COLO829 (cell line): Measurements from ENCODE around the gene VCL.
"Not testable (repeated sequence)": the region's sequence is repeated elsewhere in the genome, so short reads cannot be mapped to it uniquely, and the experiment has no call there.

Experiments
- DNase-seq: peaks from one replicate; pipeline ENCODE4 v3.0.0; 2012; ENCODE audit warnings: low spot score

The VCL gene

DNA sequence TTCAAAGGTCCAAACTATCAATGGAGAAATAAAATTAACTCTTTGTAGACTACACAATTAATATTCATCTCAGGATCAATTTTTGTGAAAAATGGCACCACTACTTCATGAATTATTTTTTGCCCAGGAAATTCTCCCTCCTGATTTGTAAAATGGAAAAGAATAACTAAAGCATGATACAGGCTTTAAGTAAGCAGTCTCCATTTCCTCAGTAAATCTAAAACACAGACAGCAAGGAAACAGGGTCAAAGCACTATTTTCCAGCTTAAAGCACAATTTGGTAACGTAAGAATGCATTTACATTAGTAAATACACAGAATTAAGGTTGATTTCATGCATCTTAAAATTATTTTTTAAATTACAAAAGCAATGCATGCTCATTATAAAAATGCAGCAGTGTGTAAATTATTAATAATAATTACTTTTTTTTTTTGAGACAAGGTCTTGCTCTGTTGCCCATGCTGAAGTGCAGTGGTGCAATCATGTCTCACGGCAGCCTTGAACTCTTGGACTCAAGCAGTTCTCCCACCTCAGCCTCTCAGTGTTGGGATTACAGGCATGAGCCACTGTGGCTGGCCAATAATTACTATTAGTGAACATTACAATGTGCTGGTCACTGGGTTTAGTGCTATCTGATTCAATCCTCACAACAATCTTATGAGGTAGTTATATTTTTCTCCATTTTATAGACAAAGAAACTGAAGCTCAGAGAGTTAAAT, 26.1 kb upstream of the VCL start:
- no peak for DNase-seq

DNA sequence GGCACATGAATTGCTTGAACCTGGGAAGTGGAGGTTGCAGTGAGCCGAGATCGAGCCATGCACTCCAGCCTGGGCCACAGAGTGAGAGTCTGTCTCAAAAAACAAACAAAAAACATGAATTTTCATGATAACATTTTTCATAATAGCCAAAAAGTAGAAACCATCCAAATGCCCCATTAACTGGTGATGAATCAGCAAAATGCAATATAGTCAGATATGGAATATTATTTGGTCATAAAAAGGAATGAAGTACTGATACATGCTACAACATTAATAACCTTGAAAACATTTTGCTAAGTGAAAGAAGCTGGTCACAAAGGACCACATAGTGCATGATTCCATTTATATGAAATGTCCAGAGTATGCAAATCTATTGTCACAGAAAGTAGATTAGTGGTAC, 24.5 kb upstream of the VCL start:
- DNase-seq = no peak

DNA sequence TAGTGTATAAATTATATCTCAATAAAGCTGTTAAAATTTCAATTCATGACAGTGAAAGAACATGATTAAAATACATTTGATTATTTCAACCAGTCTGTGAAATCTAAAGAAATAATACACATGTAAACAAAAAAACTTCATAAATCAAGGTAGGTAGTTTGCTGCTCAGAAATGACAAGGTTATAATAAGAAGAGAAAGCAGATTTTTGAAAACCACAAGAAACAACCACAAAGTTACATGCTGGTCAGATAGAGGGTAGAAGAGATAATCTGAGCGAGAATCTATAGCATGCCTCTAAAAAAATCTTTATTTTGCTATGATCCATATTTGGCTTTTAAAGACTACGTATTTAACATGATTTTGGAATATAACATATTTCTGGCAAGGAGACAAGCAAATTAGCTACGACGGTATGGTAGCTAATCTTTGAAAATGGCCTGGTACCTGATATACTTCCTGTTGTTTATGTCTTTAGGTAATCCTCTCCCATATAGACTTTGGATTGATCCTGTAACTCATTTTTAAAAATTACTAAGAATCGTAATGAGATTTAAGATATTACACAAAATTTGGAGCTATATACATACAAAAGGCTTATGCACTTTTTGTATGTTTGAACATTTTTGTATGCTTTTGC, 23.5 kb upstream of the VCL start:
- no peak for DNase-seq

DNA sequence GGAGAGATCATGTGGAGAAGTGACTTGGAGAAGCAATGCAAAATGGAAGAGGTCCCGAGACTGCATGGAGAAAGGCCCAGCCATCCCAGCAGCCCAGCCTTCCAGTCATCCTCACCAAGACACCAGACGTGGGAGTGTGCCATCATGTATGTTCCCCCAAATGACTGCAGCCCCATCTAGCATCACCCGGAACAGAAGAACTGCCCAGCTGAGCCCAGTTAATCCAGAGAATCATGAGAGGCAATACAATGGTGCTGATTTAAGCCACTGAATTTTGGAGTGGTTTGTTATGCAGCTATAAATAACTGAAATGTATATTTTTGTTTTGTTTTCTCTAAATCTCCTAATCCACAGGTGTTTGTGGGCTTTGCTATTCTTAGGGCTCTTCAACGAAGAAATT, 22.5 kb upstream of the VCL start:
- DNase-seq = no peak

DNA sequence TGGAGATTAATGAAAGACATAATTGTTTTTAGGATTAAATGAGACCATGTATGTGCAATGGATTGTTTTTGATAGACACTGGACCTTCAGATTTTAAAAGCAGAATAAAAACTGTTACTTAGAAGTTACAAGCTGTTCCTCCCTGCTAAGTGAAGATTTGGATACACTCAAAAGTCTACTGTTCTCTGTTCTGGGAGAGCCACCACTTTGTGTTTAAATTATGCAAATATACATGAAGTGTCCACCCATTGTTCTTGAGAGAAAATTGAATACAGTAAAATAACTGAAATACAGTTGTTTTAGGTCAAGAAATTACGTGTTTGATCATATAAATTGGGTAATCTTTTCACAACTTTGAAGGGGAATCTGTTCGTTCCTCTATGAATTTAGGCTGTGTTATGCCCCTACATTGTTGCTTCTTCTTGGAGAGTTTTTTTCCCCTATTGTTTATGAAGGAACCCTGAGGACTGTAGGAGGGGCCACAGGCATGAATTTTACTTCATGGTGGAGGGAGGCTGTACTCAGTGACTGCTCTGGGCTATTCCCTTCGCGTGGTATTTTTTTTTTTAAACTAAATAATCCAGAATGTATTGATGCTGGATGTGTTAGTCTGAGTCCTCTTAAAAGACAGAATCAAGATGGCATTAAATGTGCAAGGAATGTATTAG, 18.6 kb upstream of the VCL start:
- no peak for DNase-seq

DNA sequence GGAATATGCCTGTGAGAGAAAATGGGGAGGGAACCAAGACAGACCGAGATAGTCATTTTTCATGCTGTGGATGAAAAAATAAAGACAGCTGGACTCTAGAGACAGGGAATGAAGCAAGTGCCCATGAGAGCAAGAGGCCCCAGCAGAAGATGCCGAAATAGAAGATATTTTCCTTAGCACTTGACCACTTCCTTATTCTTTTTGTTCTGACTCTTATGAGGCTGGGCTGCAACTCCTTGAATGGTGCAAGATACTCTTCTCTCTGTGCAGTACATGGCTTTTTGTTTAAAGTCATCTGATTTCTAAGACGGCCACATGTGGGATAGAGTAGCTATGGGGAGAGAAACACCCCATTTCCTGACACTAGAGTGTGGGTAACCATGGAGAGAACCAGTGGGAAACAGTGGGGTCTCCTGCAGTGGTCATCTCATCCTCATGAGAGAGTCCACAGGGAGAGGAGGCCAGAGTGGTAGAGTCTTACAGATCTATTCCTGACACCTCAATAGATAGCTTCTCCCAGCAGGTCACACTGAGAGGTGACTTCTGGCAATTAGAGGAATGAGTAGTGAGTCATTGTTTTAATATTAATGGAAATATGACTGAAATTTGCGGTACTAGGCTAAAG, 18.0 kb upstream of the VCL start:
- no peak for DNase-seq

DNA sequence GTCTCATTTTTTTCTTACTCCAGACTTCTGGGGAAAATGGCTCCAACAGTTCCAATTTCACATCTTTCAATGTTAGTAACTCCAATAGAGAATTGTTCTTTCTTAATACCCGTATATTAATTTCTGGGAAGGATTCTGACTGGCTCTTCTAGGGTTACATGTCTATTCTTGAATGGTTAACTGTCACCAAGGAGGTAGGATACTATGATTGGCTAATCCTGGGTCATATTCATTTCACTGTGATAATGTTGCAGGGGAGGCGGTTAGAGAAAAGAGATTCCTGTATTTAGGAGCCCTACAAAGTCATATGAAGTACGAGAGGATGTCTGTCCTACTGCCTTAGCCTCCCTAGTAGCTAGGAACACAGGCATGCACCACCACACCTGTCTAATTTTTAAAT, 16.1 kb upstream of the VCL start:
- no peak for DNase-seq

DNA sequence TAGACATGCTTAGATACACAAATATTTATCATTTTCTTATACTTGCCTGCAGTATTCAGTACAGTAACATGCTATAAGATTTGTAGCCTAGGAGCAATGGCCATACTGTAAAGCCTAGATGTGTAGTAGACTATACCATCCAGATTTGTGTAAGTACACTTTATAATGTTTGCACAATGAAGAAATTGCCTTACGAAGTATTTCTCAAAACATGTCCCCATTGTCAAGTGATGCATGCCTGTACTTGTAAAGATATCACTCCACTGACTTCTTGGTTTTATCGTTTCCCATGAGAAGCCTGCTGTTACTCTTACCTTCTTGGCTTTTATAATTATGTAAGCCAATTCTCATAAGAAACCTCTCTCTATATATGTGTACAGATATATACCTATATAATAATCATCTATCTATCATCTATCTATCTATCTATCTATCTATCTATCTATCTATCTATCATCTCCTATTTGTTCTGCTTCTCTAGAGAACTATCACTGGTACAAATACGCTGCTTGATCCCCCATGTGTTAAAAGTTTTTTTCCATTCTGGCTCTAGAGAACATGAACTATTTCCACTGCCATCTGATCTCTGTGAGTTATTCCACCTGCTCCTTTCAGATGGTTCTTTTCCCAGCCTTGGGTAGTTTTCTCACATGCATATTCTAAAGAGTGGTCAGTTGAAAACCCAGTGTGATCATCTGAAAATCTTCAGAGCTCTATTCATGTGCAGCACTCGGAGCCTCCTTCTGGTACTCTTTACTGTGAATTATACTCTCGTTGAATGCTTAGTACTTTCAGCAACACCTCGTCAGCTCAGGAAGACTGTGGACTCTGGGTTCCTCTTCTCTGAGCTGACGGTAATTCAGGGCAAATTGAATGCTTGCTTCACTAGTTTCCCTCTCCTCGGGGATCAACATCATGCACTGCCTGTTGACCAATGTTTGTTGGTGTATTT, 14.5 kb upstream of the VCL start:
- DNase-seq = no peak

DNA sequence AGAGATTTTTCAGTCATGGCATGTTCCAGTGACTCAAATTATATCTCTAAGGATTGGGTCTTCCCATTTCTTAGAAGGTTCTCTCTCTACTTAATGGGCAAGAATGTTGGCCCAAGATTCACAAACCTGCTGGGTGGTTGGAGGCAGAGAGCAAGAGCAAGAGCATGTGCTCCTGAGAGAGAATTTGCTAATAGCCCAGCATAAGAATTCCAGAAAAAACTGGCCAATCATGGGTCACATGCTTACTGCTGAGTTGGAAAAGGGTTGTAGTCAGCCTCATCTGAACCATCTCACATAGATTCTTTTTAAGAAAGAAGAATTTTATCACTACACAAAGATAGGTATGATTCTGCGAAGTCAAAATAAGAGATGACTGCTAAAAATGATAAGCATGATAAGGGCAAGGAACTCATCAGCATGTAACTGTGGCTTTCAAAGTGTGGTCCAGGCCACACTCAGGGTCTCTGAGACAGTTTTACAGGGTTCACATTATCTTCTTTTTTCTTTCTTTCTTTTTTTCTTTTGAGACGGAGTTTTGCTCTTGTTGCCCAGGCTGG, 8.2 kb upstream of the VCL start:
- no peak for DNase-seq

DNA sequence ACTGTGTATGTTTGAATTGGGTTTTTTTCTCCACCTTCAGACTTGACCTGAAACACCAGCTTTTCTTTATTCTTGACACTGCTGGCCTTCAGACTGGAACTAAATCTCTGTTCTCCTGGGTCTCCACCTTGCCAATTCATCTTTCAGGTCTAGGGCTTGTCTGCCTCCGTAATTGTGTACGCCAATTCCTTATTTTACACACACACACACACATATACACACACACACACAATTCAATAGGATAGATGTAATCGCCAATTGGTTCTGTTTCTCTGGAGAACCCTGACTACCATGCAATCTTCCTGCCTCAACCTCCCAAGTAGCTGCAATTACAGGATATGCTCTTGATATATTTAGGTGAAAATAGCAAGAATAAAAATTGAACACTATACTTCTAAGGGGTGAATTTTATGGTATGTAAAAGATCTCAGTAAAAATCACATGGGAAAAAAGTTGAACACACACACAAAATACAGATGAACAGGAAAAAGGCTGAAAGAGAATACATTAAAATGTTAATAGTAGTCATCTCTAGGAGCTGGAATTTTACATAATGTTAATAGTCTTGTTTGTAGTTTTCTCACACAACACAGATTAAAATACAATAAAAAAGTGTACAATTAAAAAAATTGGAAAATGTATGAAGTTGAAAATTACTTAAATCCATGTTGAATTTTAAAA, 6.6 kb upstream of the VCL start:
- DNase-seq = no peak

DNA sequence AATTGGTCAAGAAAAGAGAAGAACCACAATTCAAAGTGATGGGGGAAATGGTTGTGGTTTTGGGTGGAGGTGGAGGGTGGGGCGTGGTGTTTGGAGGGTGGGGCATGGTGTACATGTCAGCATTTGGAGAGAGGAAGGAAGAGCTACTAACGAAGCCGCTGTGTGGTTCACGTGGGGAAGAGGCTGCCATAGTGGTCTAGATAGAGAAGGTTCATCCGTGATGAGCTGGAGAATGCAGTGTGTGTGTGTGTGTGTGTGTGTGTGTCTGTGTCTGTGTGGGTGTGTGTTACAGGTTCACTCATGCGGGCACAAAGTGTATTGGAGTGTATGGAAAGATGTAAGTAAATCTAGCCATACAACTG, 6.1 kb upstream of the VCL start:
- no peak for DNase-seq

DNA sequence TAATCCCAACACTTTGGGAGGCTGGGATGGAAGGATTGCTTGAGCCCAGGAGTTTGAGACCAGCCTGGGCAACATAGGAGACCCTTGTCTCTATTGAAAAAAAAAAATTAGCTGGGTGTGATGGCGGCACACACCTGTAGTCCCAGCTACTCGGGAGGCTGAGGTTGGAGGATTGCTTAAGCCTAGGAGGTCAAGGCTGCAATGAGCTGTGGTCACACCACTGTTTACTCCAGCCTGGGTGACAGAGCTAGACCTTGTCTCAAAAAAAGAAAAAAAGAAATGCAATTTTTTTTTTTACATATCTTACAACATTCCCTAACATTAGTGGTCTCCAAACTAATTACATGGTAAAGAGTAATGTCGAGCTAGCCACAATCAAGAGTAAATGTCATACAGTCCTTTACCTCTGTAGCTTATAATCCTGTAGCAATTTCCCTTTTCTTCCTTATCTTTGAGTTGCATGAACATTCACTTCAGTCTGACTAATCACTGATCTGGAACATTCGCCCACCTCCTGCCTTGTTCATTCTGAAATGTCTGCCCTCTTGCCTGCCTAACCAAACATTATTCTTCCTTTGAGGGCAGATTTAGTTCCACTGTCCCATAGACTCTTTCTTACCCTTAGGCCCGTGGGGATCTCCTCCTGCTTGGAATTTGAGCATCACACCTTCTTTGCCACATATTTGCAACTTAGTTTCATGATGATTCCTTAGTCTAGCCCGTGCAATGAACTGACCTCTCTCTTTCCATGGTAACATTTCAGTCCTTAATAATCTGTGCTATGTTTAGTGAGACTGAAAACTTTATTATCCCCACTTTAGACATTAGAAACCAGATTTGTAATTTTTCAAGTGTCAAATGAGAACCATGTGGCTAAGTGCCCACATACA, 4.8 kb upstream of the VCL start:
- no peak for DNase-seq

DNA sequence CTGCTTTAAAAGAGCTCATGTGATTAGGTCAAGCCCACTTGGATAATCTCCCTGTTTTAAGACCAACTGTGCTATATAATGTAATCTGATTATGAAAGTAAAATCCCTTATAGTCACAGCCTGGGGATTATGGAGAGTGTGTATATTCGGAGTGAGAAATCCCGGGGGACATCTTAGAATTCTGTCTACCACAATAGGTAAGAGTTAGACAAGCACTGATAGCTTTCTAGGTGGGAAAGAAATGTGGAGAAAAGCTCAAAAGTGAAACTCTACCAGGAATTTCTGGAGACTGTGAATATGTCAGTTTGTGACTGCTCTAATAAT, 2.9 kb upstream of the VCL start:
- no peak for DNase-seq

DNA sequence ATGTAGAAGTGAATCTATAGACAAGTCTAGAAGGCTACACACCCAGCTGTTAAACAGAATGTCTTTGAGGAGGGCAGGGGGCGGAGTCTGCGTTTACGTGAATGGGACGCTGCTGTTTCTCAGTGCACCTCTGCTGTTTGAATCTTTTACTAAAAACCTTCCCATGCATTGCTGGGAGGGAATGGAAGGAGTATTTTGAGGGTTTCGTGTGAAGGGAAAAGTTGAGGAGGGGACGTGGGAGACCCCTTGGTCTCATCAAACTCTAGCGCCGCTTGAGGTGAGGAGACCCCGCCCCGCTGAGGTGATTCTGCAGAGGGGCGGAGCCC, 492 bp upstream of the VCL start:
- no peak for DNase-seq

DNA sequence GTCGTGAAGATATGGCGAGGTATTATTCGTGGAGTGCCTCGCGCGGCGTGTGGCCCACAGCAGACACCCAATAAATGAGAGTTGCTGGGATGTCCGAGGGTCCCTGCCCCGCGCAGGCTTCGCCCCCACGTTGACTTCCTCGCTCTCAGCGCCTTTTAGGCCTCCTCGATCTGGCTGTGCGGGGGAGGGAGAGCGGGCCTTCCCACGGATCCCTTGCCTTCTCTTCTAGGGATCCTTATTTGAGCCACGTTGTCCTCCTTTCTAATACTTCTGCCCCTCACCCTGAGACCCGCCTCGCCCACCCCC, 660 bp downstream of the VCL start:
- DNase-seq = no peak

DNA sequence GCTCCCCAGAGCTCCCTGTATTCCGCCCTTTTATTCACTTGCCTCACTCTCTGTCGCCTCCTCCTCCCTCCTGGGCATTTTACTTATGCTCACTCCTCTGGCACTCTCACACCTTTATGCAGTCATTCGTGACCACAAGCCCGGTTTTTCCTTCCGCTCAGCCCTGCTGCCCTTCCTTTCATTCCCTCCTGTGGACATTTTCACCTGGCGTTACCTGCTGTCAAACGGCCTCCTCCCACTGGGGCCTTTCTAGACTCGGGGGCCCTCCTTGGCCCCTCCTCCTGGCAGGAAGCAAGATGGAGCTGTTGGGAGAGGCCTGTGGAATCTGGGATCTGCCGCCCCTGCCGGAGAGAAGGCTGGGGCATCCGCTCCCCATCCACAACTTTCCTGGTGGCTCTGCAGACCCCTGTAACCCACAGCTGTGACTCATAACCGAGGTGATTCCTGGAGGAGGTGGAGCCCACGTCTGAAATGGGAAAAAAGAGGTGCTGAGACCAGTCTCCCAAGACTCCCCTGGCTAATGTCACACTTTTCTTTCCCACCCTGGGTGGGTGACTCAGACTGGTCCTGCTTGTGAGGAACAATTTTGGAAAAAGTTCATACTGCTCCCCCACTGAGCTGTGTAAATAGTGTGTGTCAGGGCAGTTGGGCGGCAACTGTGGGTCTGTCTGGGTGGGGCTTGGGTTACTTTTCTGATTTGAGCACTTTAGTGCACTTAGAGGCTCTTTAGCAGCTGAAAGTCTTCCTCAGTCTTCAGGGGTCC, 1.2 kb downstream of the VCL start:
- no peak for DNase-seq

DNA sequence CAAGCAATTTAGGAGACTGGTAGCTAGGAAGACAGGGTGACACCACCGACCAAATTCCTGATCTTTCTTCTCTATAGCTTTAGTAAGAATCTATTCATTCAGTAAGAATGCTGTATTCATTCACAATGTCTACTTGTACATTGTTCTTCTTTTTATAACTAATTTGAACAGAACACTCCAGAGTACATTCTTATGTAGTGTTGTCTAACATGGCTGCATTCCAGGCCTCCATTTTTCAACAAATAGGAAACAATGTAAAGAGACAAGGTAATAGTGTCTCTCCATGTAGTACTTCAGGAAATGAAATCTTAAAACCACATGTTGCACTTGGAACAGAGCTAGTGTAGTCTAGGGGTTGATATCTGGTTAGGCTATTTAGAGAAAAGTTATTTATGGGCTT, 1.8 kb downstream of the VCL start:
- no peak for DNase-seq

DNA sequence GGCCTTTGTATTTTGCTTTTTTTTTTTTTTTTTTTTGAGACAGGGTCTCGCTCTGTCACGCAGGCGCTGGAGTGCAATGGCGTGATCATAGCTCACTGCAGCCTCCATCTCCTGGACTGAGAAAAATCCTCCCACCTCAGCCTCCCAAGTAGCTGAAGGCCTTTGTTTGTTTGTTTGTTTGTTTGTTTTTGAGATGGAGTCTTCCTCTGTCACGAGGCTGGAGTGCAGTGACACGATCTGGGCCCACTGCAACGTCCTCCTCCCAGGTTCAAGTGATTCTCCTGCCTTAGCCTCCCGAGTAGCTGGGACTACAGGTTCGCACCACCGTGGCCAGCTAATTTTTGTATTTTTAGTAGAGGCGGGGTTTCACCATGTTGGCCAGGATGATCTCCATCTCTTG, 2.3 kb downstream of the VCL start:
- DNase-seq = not testable (repeated sequence)

DNA sequence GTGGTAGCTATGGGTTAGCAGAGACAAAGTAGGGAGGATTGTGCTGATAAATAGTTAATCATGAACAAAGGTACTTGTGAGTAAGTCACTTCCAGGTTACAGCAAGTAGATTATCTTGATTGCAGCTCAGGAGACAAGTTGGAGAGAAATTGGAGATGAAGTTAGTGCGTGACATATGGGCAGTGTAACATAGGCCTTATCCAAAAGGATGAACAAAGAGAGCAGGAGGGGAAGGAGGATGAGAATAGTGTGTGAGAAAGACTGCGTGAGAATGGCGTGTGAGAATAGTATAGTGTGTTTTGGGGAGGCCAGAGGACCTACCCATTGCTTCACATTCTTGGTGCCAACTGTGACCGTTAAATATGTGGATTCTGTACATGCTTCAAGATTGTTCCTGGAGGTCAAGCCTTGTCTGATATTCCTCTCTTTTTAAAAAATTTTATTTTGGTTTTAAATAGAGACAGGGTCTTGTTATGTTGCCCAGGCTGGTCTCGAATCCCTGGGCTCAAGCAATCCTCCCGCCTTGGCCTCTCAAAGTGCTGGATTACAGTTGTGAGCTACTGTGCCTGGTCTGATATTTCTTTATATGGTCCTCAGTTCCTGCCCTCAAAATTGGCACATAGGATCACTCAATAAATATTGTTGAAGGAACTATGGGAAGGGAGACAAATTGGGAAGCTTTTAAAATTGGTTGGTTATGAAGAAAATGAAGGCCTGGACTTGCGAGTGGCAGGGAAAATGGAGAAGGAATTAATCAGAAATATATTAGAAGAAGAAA, 3.2 kb downstream of the VCL start:
- no peak for DNase-seq
